K562 (cell line): ENCODE measurements around the gene CERS1. TPM values are rescaled to one million over a fixed set of nuclear protein-coding genes. Genes with fewer than 3 reads are reported as not detected.

Experiments
- E2F8 ChIP-seq: fragments of 450-650 bp; IDR thresholded peaks from 2 replicates; pipeline ENCODE4 v1.7.1; 2018; ENCODE audit warnings: mild to moderate bottlenecking, low read depth; ENCODE audit not compliant: partially characterized antibody
- ELK3 ChIP-seq: fragments of 450-650 bp; formaldehyde crosslinking; IDR thresholded peaks from 2 replicates; pipeline ENCODE4 v1.4.0; 2020; ENCODE audit warnings: mild to moderate bottlenecking
- ETS1 ChIP-seq: conservative IDR thresholded peaks from 2 replicates; pipeline ENCODE4 v1.6.1; 2011; ENCODE audit warnings: low read depth, mild to moderate bottlenecking, low read length; ENCODE audit not compliant: control insufficient read depth
- ETV5 ChIP-seq: sonication (generic); formaldehyde crosslinking; IDR thresholded peaks from 2 replicates; pipeline ENCODE4 v1.4.0; 2020; ENCODE audit warnings: low read depth, mild to moderate bottlenecking, missing genetic modification reagents
- FOXO4 ChIP-seq: fragments of 450-650 bp; formaldehyde crosslinking; IDR thresholded peaks from 2 replicates; pipeline ENCODE4 v1.4.0; 2020; ENCODE audit warnings: mild to moderate bottlenecking, moderate library complexity
- HNRNPK ChIP-seq: fragments of 200-400 bp; formaldehyde crosslinking; IDR thresholded peaks from one replicate; pipeline ENCODE4 v1.6.1; 2018; ENCODE audit warnings: mild to moderate bottlenecking, low read depth, low read length; ENCODE audit not compliant: poor library complexity, severe bottlenecking
- ILK ChIP-seq: fragments of 450-650 bp; IDR thresholded peaks from 2 replicates; pipeline ENCODE4 v1.6.1; 2016; ENCODE audit warnings: missing genetic modification characterization, low read depth, mild to moderate bottlenecking, missing compliant biosample characterization, moderate library complexity, borderline replicate concordance
- KDM2B ChIP-seq: fragments of 250-450 bp; sonication (Bioruptor Pico); IDR thresholded peaks from 2 replicates; pipeline ENCODE4 v1.8.0; 2021; ENCODE audit warnings: mild to moderate bottlenecking, moderate library complexity
- NR0B1 ChIP-seq: fragments of 450-650 bp; IDR thresholded peaks from one replicate; pipeline ENCODE4 v1.6.1; 2018; ENCODE audit warnings: mild to moderate bottlenecking, moderate library complexity; ENCODE audit not compliant: partially characterized antibody
- NR2C1 ChIP-seq, 2 experiments: fragments of 450-650 bp; IDR thresholded peaks; 2 replicates each; pipeline ENCODE4 v1.6.1; 2017; ENCODE audit warnings: mild to moderate bottlenecking in 2 of 2, antibody characterized with exemption in 1 of 2, inconsistent platforms in 1 of 2, missing compliant biosample characterization in 1 of 2, missing genetic modification characterization in 1 of 2
- SAFB2 ChIP-seq: fragments of 200-400 bp; formaldehyde crosslinking; IDR thresholded peaks from 2 replicates; pipeline ENCODE4 v1.6.1; 2018; ENCODE audit warnings: borderline replicate concordance, low read length, low read depth, moderate library complexity; ENCODE audit not compliant: severe bottlenecking
- SMAD4 ChIP-seq: fragments of 250-450 bp; sonication (Bioruptor Pico); conservative IDR thresholded peaks from 2 replicates; pipeline ENCODE4 v1.8.0; 2021; ENCODE audit warnings: inconsistent platforms, mild to moderate bottlenecking, moderate library complexity
- SNRNP70 ChIP-seq: fragments of 200-400 bp; formaldehyde crosslinking; optimal IDR thresholded peaks from 2 replicates; pipeline ENCODE3; 2017; ENCODE audit warnings: low read depth, low read length
- SOX6 ChIP-seq: fragments of 450-650 bp; IDR thresholded peaks from 2 replicates; pipeline ENCODE4 v1.6.1; 2014; ENCODE audit warnings: mild to moderate bottlenecking
- SREBF2 ChIP-seq: sonication (generic); formaldehyde crosslinking; IDR thresholded peaks from 2 replicates; pipeline ENCODE4 v1.4.0; 2020; ENCODE audit warnings: mild to moderate bottlenecking, missing genetic modification reagents
- STAG1 ChIP-seq: sonication (generic); formaldehyde crosslinking; IDR thresholded peaks from 2 replicates; pipeline ENCODE4 v1.5.0; 2020; ENCODE audit warnings: missing genetic modification reagents, borderline replicate concordance
- STAT5A ChIP-seq: IDR thresholded peaks from 2 replicates; pipeline ENCODE4 v1.6.1; 2012; ENCODE audit warnings: low read length, inconsistent platforms, borderline replicate concordance
- TAF1 ChIP-seq: IDR thresholded peaks from 2 replicates; pipeline ENCODE4 v1.6.1; 2011; ENCODE audit warnings: mild to moderate bottlenecking, low read length, moderate library complexity; ENCODE audit not compliant: insufficient read depth, control insufficient read depth, severe bottlenecking; ENCODE audit errors: extremely low read depth
- polyA plus RNA-seq, 8 experiments: library from polyadenylated mRNA; depleted of rRNA in 4 of 8; stranded (reverse) in 5 of 8; unstranded in 3 of 8; fragments of >200 nt; fragmentation: Nextera tagmentation in 2 of 8; fragmentation: Illumina TruSeq in 1 of 8; extraction: Ambion mirVana in 2 of 8; extraction: Trizol in 1 of 8; gene quantifications; 2 replicates each; pipeline versions ENCODE4 v1.2.1 to v1.2.3, GENCODE V29; 2011 to 2014; ENCODE audit warnings: inconsistent platforms in 1 of 8, missing spikeins in 1 of 8
- total RNA-seq, 7 experiments: library from RNA; depleted of rRNA in 6 of 7; stranded (reverse); fragments of >200 nt in 6 of 7; fragmentation: Illumina TruSeq in 2 of 7; extraction: Trizol in 2 of 7; gene quantifications; 2 replicates each; pipeline versions ENCODE4 v1.2.1 to v1.2.3, GENCODE V29; 2011 to 2021; ENCODE audit warnings: low replicate concordance in 1 of 7

The CERS1 gene
- total and polyA plus RNA-seq, 9 of the 15 experiments (the other 6 are each of a cell fraction or from before 2014, with no cell fraction given), result 0.33 to 1.5 (median 0.86) TPM; not detected in 2

- no peak for TF ChIP-seq ELK3 (CRISPR knock-in tag)
- TF ChIP-seq FOXO4 (CRISPR knock-in tag), result no peak
- no peak for TF ChIP-seq SREBF2 (CRISPR knock-in tag)
- TF ChIP-seq HNRNPK, result no peak
- TF ChIP-seq STAT5A, result no peak; the same call in 1 of the 2 replicates
- TF ChIP-seq TAF1, result peak; percentile 36
- TF ChIP-seq NR2C1 (IDR thresholded peaks at IDR 0.05), result no peak
- TF ChIP-seq NR2C1 (tag; IDR thresholded peaks at IDR 0.05), result no peak
- TF ChIP-seq STAG1, result peak; percentile 82
- TF ChIP-seq E2F8, result no peak
- TF ChIP-seq NR0B1, result no peak
- no peak for TF ChIP-seq ILK
- TF ChIP-seq SNRNP70, result no peak
- TF ChIP-seq ETV5 (CRISPR knock-in tag), result 0 out of 2 replicates have a peak, but pooled peaks have one; percentile 25
- TF ChIP-seq KDM2B (CRISPR knock-in tag), result no peak
- peak; percentile 72 for TF ChIP-seq ETS1
- TF ChIP-seq SOX6, result peak; percentile 20; the same call in 1 of the 2 replicates
- no peak for TF ChIP-seq SAFB2
- TF ChIP-seq SMAD4 (CRISPR knock-in tag), result 0 out of 2 replicates have a peak, but pooled peaks have one; percentile 29
Observed at GRCh38 chr19:18865973-18866799, 29.8 kb downstream of the CERS1 start (continued).
